Kidney glomerular epithelial cell (primary cell): ENCODE data around the gene GNPTAB.

ENCODE experiments used
- DNase-seq: peaks from one replicate; lab custom pipeline; 2025; lab: John Stamatoyannopoulos, UW

Gene GNPTAB

GRCh38 chr12:101804409-101804808 is 26.4 kb downstream of the GNPTAB start:
- DNase-seq, result no peak

- DNase-seq, result no peak
Observed at GRCh38 chr12:101803978-101804377, 26.8 kb downstream of the GNPTAB start.

GRCh38 chr12:101802486-101802885 is 28.3 kb downstream of the GNPTAB start:
- no peak for DNase-seq

GRCh38 chr12:101799774-101800173 is 31.0 kb downstream of the GNPTAB start:
- no peak for DNase-seq

- DNase-seq, result no peak
Observed at GRCh38 chr12:101795786-101796185, 35.0 kb downstream of the GNPTAB start.

- no peak for DNase-seq
Observed at GRCh38 chr12:101795013-101795412, 35.7 kb downstream of the GNPTAB start.

GRCh38 chr12:101794574-101794973 is 36.2 kb downstream of the GNPTAB start:
- no peak for DNase-seq

GRCh38 chr12:101793401-101793800 is 37.4 kb downstream of the GNPTAB start:
- peak; percentile 97 for DNase-seq

- DNase-seq, result peak; percentile 48
Observed at GRCh38 chr12:101792046-101792931, 38.5 kb downstream of the GNPTAB start.

- DNase-seq, result no peak
Observed at GRCh38 chr12:101789171-101789570, 41.6 kb downstream of the GNPTAB start.

GRCh38 chr12:101785671-101786070 is 45.1 kb downstream of the GNPTAB start:
- no peak for DNase-seq

GRCh38 chr12:101784376-101784775 is 46.4 kb downstream of the GNPTAB start:
- no peak for DNase-seq

GRCh38 chr12:101783838-101784237 is 46.9 kb downstream of the GNPTAB start:
- no peak for DNase-seq

- no peak for DNase-seq
Observed at GRCh38 chr12:101783150-101783549, 47.6 kb downstream of the GNPTAB start.

- DNase-seq, result no peak
Observed at GRCh38 chr12:101782273-101782731, 48.5 kb downstream of the GNPTAB start.

GRCh38 chr12:101781834-101782233 is 48.9 kb downstream of the GNPTAB start:
- no peak for DNase-seq

GRCh38 chr12:101780599-101780998 is 50.2 kb downstream of the GNPTAB start:
- no peak for DNase-seq

- DNase-seq, result no peak
Observed at GRCh38 chr12:101779626-101780025, 51.1 kb downstream of the GNPTAB start.

GRCh38 chr12:101779200-101779599 is 51.6 kb downstream of the GNPTAB start:
- DNase-seq, result no peak

- DNase-seq, result no peak
Observed at GRCh38 chr12:101777978-101778377, 52.8 kb downstream of the GNPTAB start.

GRCh38 chr12:101777485-101777884 is 53.3 kb downstream of the GNPTAB start:
- DNase-seq, result no peak

- DNase-seq, result no peak
Observed at GRCh38 chr12:101775816-101776215, 54.9 kb downstream of the GNPTAB start.

- peak; percentile 61 for DNase-seq
Observed at GRCh38 chr12:101773650-101774162, 57.1 kb downstream of the GNPTAB start.
